GM10248 (cell line): Measurements from ENCODE around the gene ERP27.

Experiments
- CTCF ChIA-PET: fragments of 300-600 bp; sonication (Branson Sonifier 250); formaldehyde crosslinking; extraction: SDS; loops from one replicate; lab custom pipeline; 2021; ENCODE audit warnings: antibody characterized with exemption; lab: Yijun Ruan, JAX
- POLR2A ChIA-PET: fragments of 350-650 bp; sonication (Branson Sonifier 250); formaldehyde crosslinking; extraction: SDS; loops from one replicate; lab custom pipeline; 2020; ENCODE audit warnings: antibody characterized with exemption; lab: Yijun Ruan, JAX
- DNase-seq: peaks from one replicate; pipeline ENCODE4 v3.0.0; 2012; ENCODE audit errors: extremely low spot score
- CTCF ChIP-seq: IDR thresholded peaks from 2 replicates; pipeline ENCODE4 v1.5.1; 2012; ENCODE audit warnings: mild to moderate bottlenecking, low read depth; ENCODE audit errors: extremely low read depth, missing control alignments, control extremely low read depth

Gene ERP27

GRCh38 chr12:14937689-14938088 lies 648 bp downstream of the ERP27 start:
- ChIA-PET CTCF (interaction anchor here (1.2 to 2.0 kb wide), 8 partner anchors 10 to 92 kb away, joined by 3 to 7 read pairs (median 4); no protein-coding TSS in a partner anchor), POLR2A (no interaction called here)
- peak; percentile 22 for DNase-seq
- peak; percentile 30 for TF ChIP-seq CTCF

GRCh38 chr12:14937014-14937413 lies 1.3 kb downstream of the ERP27 start:
- ChIA-PET CTCF (interaction anchor here (0.9 to 2.0 kb wide), 8 partner anchors 10 to 236 kb away, joined by 3 to 7 read pairs (median 3); no protein-coding TSS in a partner anchor), POLR2A (no interaction called here)
- TF ChIP-seq CTCF = no peak
- no peak for DNase-seq

- no peak for TF ChIP-seq CTCF
- no peak for DNase-seq
- ChIA-PET POLR2A (no interaction called here), CTCF (interaction anchor here (0.6 to 1.8 kb wide), 8 partner anchors 15 to 235 kb away, joined by 3 to 5 read pairs (median 3); no protein-coding TSS in a partner anchor)
Measured at GRCh38 chr12:14936224-14936861, 2.0 kb downstream of the ERP27 start.

- no peak for TF ChIP-seq CTCF
- ChIA-PET POLR2A (no interaction called here), CTCF (no interaction called here)
- no peak for DNase-seq
Measured at GRCh38 chr12:14935031-14935430, 3.3 kb downstream of the ERP27 start.

DNA sequence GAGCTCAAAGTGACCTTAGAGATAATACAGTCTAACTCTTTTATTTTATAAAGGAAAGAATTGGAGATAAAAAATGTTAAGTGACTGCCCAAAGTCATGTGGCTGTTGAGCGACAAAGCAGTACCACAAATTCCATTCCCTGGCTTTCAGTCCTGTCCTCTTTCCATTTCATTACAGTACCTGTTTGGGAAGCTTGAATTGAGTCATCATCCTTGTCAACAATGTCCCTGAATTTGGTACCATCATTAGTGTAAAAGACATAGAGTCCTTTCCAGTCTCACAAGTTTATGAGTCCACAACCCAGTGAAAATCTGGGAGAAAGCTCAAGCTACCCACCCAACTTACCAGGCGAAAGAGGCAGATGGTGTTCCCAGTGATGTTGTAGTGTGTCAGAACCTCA lies 3.8 kb downstream of the ERP27 start:
- ChIA-PET CTCF (interaction anchor here (0.9 kb wide), 1 partner anchor 61 kb away, joined by 3 read pairs; no protein-coding TSS in a partner anchor), POLR2A (no interaction called here)
- TF ChIP-seq CTCF = no peak
- no peak for DNase-seq

DNA sequence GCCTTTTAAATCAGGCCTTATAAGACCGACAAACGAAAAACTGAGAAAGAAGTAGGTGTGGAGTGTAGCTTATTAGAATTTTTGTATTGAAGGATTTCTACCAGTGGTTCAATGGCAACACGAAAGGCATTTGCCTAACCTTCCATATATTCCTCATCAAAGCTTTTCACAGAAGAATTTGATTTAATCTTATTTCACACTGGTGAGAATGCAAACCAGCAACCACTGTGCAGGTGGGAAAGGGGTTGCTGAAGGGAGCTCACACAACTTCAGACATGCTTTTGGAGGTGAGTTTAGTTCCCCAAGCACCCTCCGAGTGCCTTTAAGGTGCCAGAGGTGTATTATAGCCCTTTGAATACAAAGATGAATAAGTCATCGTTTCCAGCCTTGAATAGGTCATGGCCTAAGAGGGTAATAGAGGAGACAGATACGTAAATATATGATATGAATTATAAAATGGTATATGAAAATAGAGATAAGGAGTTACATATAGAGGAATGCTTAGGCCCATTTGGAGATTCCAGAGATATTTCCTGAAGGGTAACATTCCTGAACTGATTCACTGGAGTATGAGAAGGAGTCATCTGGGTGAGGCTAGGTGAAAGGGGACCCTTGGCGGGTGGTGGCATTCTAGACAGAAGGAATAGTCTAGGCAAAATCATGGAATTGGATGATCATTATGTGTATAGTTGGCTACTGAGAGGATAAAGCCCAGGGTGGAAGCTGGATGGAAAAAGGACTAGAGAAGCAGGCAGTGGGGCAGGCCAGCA lies 6.4 kb downstream of the ERP27 start:
- TF ChIP-seq CTCF = no peak
- ChIA-PET CTCF (interaction anchor here (1.3 to 1.5 kb wide), 2 partner anchors 11 to 63 kb away, joined by 4 to 5 read pairs; no protein-coding TSS in a partner anchor), POLR2A (no interaction called here)
- DNase-seq = no peak
